Diencephalon (tissue), 1 donor: ENCODE data around the gene PRICKLE1. TPM values are rescaled to one million over a fixed set of nuclear protein-coding genes. Genes with fewer than 3 reads are reported as not detected.

Source experiments
- small RNA-seq: library from RNA; depleted of rRNA; stranded (forward); fragments of <200 nt; gene quantifications from one replicate; pipeline ENCODE3, GENCODE V24; 2014
- total RNA-seq: library from RNA; depleted of rRNA; stranded (reverse); fragments of >200 nt; gene quantifications from one replicate; pipeline ENCODE4 v1.2.3, GENCODE V29; 2014

PRICKLE1 gene
- 27.0 TPM for total RNA-seq

GRCh38 chr12:42589465-42590329 is at the start of gene PRICKLE1:
Gene PRICKLE1 (minus strand): TSS chr12:42589746. CDS start chr12:42472516, 117,230 bp downstream.

Small RNAs within 50 kb of the gene (small RNA-seq; reads per million reads assigned to genes)
- gene AC079600.1: not detected
- gene AC079600.2: not detected
- not detected for gene RF00019
